ENCODE data around the gene PIEZO1. TPM values are rescaled to one million over a fixed set of nuclear protein-coding genes. Genes with fewer than 3 reads are reported as not detected.

PIEZO1 gene
- total RNA-seq, 1 donor from 2014 or later, result 37.7 TPM

DNA sequence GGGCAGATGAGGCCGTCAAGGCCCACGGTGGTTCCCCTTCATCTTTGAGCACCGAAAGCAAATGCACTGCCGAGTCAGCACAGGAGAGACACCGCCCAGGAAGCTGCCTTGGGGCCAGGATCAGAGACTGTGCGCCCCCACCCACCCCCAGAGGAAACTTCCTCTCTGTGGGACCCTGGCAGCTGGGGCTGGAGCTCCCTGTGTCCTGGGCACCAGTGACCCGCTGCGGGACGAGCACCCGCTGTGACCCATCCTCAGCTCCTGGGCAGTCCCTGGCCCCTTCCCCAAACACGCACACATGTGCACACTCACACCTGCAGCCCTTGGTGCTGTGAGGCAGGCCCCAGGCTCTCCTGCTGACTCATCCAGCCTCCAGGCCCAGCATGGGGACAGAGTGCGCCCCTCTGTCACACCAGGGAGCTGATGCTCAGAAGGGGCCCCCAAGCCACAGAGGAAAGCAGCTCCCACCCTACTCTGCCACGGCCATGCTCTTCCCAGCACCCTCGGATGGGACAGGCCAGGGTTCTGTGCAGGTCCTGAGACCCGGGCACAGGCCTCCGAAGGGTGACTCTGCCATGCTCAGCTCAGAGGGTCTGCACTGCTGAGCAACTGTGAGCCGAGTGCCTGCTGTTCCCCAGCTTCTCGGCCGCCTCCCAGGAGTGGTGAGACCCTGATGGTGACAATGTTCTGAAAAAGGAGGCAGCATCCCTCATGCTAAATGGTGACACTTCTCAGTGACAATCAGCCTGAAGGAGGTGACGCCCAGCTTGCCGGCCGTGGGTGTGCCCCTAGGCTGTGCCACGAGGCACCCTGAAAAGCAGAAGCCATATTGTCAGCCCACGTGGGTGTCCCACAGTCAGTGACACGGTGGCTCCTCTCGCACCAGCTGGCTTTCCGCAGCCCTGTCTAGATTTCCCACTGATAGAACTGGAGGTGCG lies 3.6 kb downstream of the PIEZO1 start:
- no peak for DNase-seq (ENCODE audit: low spot score, unreplicated experiment)
- Mint-ChIP-seq H3K9me3 (ENCODE audit: low read depth) (no peaks in the 10 kb centered on the region), H3K4me1 (ENCODE audit: low read depth) (peaks cover 3% of the 10 kb centered on the region), H3K27me3 (peaks cover 23% of the 10 kb centered on the region), H3K4me3 (ENCODE audit: low read depth) (no peak overlapping the region), H3K36me3 (ENCODE audit: insufficient read depth) (no peaks in the 10 kb centered on the region), H3K27ac (no peak overlapping the region)
- TF ChIP-seq, protein P1, sequence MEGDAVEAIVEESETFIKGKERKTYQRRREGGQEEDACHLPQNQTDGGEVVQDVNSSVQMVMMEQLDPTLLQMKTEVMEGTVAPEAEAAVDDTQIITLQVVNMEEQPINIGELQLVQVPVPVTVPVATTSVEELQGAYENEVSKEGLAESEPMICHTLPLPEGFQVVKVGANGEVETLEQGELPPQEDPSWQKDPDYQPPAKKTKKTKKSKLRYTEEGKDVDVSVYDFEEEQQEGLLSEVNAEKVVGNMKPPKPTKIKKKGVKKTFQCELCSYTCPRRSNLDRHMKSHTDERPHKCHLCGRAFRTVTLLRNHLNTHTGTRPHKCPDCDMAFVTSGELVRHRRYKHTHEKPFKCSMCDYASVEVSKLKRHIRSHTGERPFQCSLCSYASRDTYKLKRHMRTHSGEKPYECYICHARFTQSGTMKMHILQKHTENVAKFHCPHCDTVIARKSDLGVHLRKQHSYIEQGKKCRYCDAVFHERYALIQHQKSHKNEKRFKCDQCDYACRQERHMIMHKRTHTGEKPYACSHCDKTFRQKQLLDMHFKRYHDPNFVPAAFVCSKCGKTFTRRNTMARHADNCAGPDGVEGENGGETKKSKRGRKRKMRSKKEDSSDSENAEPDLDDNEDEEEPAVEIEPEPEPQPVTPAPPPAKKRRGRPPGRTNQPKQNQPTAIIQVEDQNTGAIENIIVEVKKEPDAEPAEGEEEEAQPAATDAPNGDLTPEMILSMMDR (IDR thresholded peaks at IDR 0.05; ENCODE audit: unreplicated experiment), result no peak

DNA sequence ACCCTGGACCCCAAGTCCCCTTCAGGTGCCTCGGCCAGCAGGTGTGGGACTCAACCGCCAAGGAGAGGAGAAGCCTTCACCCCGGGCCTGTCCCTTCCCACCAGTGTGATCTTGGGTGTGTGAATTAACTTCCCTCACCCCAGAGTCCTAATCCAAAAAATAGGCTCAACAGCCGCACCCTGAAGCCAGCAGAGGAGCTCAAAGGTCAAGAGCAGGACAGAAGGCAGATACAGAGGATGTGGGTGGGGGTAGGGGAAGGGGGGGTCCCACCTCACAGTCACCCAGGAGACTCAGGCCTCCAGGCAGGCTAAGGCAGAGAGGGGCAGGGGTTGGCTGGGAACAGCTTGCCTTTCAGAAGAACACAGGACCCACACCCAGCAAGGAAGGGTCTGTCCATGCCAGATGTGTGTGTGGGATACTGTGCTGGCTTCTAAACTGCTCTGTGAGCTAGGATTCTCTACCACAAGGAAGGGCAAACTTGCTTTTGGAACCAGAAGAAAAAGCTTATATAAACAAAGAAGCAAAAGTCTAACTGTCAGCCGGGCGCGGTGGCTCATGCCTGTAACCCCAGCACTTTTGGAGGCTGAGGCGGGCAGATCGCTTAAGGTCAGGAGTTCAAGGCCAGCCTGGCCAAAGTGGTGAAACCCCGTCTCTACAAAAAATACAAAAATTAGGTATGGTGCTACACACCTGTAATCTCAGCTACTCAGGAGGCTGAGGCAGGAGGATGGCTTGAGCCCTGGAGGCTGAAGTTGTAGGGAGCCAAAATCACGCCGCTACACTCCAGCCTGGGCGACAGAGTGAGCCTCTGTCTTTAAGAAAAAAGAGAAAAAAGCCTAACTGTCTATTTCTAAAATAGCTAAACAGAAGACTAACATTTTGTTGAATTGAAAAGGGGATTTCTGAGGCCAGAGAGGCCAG lies 4.6 kb downstream of the PIEZO1 start:
- DNase-seq (ENCODE audit: low spot score, unreplicated experiment), result no peak
- Mint-ChIP-seq H3K27ac (no peak overlapping the region), H3K4me1 (ENCODE audit: low read depth) (peaks cover 3% of the 10 kb centered on the region), H3K36me3 (ENCODE audit: insufficient read depth) (no peaks in the 10 kb centered on the region), H3K4me3 (ENCODE audit: low read depth) (no peak overlapping the region), H3K27me3 (peaks cover 23% of the 10 kb centered on the region), H3K9me3 (ENCODE audit: low read depth) (no peaks in the 10 kb centered on the region)
- TF ChIP-seq, protein P1 (IDR thresholded peaks at IDR 0.05; ENCODE audit: unreplicated experiment), result no peak

DNA sequence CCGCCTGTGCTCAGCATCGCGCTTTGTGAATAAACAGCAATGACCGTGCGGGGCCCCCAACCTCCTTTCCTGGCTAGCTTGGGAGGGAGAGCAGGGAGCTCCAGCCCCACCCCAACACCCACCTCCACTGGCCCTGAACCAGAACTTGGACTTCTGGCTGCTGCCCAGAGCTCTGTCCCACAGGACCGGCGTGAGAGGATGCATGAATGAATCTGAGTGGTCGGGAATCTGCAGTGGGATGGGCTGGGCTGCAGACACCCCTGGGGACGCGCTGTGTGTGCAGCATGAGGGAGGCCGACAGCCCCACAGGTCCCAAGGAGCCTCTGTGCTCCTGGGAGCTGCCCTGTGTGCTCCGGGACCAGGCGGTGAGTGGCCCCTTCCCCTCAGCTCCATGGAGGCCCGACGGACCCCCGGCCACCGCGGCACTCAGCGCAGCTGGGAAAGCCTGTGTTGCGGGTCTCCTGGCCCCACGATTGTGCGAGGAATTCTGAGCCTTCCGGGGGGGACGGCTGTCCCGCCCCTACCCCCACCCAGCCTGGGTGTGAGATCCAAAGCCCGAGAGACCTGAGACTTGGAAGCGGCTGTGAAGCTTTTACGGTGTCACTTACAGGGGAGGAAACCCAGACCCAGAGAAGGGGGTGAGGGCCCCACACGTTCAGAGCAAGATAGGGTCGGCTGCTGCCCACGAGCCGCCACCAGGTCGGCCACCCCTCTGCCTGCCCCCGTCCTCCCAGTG lies 5.4 kb downstream of the PIEZO1 start:
- DNase-seq (ENCODE audit: low spot score, unreplicated experiment), result no peak
- Mint-ChIP-seq H3K9me3 (ENCODE audit: low read depth) (no peaks in the 10 kb centered on the region), H3K4me1 (ENCODE audit: low read depth) (peaks cover 3% of the 10 kb centered on the region), H3K27ac (no peak overlapping the region), H3K4me3 (ENCODE audit: low read depth) (no peak overlapping the region), H3K27me3 (peaks cover 23% of the 10 kb centered on the region), H3K36me3 (ENCODE audit: insufficient read depth) (no peaks in the 10 kb centered on the region)
- TF ChIP-seq, protein P1 (IDR thresholded peaks at IDR 0.05; ENCODE audit: unreplicated experiment), result no peak

DNA sequence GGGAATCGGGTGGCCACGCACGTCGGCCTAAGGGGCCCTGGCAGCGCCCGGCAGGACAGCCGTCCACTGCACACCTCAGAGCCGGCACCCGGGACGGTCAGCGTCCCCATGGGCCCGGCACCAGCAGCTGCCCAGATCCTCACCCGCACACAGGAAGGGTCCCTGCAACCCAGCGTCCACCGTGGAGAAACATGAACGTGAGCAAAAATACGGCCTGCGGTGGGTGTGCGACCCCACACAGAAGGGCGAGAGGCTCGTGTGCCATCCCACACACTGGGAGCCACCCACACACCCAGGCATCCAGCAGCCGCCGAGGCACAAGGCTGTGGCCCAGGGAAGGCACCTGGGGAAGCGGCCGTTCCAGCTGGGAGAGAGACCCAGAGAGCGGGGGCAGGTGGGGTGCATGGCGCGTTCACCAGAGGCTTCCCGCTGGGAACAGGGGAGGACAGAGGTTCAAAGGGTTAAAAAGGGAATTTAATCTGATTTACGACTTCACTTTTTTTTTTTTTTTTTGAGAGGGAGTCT lies 6.4 kb downstream of the PIEZO1 start:
- Mint-ChIP-seq H3K36me3 (ENCODE audit: insufficient read depth) (no peaks in the 10 kb centered on the region), H3K4me3 (ENCODE audit: low read depth) (no peak overlapping the region), H3K4me1 (ENCODE audit: low read depth) (peaks cover 7% of the 10 kb centered on the region), H3K27ac (no peak overlapping the region), H3K9me3 (ENCODE audit: low read depth) (no peaks in the 10 kb centered on the region), H3K27me3 (peaks cover 22% of the 10 kb centered on the region)
- TF ChIP-seq, protein P1 (IDR thresholded peaks at IDR 0.05; ENCODE audit: unreplicated experiment), result no peak
- no peak for DNase-seq (ENCODE audit: low spot score, unreplicated experiment)
